Chondrocyte (in vitro differentiated cells): ENCODE measurements around the gene DENND2C. TPM values are rescaled to one million over a fixed set of nuclear protein-coding genes. Genes with fewer than 3 reads are reported as not detected.

Experiments
- DNase-seq: peaks from one replicate; pipeline ENCODE4 v3.0.0; 2021; ENCODE audit warnings: mixed read lengths, low spot score
- H3K27ac Mint-ChIP-seq: one replicate; pipeline ENCODE4 v1.8.0; 2021; ENCODE audit warnings: mild to moderate bottlenecking, moderate library complexity, mixed read lengths; ENCODE audit not compliant: unreplicated experiment
- H3K27me3 Mint-ChIP-seq: 2 replicates; pipeline ENCODE4 v1.8.0; 2021; ENCODE audit warnings: low read depth, mixed read lengths
- H3K36me3 Mint-ChIP-seq: 2 replicates; pipeline ENCODE4 v1.8.0; 2021; ENCODE audit warnings: low read depth, mixed read lengths
- H3K4me1 Mint-ChIP-seq: 2 replicates; pipeline ENCODE4 v1.8.0; 2021; ENCODE audit warnings: low read depth, mild to moderate bottlenecking, mixed read lengths
- H3K4me3 Mint-ChIP-seq: one replicate; pipeline ENCODE4 v1.8.0; 2021; ENCODE audit warnings: mild to moderate bottlenecking, moderate library complexity, mixed read lengths; ENCODE audit not compliant: unreplicated experiment
- H3K9me3 Mint-ChIP-seq: 2 replicates; pipeline ENCODE4 v1.8.0; 2021; ENCODE audit warnings: low read depth, mixed read lengths
- CTCF ChIP-seq: fragments of 200-600 bp; sonication (generic); IDR thresholded peaks from 2 replicates; pipeline ENCODE4 v1.5.0; 2021; ENCODE audit warnings: antibody characterized with exemption, mild to moderate bottlenecking, moderate library complexity
- total RNA-seq: library from RNA; stranded (reverse); gene quantifications from 3 replicates; pipeline ENCODE4 v1.2.1, GENCODE V29; 2021

Gene DENND2C
- total RNA-seq, 1 donor from 2014 or later, result 3.3 TPM

GRCh38 chr1:114545315-114545714 lies 124.5 kb downstream of the DENND2C start:
- H3K27me3 Mint-ChIP-seq, result peaks cover 6% of the 10 kb centered on the region
- no peak overlapping the region for H3K27ac Mint-ChIP-seq
- no peaks in the 10 kb centered on the region for H3K4me1 Mint-ChIP-seq
- H3K4me3 Mint-ChIP-seq, result no peak overlapping the region
- no peaks in the 10 kb centered on the region for H3K36me3 Mint-ChIP-seq
- no peaks in the 10 kb centered on the region for H3K9me3 Mint-ChIP-seq
- TF ChIP-seq CTCF, result no peak
- no peak for DNase-seq

- H3K9me3 Mint-ChIP-seq, result peaks cover 2% of the 10 kb centered on the region
These were observed 129.0 kb downstream of the DENND2C start for GRCh38 chr1:114540821-114541220.

DNA sequence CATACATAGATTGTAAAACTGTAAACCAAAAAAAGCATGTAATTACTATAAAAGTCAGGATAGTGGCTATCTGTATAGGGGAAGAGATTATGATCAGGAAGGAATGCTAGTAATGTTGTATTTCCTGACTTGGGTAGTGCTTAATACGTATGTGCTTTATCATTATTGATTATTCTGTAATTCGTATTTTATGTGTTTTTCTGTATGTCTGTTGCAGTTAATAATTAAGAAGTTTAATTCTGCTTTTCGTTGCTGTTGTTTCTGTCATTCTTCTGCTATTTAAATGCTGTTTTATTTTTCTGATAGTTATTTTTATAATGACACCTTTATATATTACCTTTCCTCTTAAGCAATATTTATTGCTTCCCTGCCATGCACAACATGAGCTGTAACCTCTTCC lies 129.6 kb downstream of the DENND2C start:
- Mint-ChIP-seq H3K27me3 (peaks cover 7% of the 10 kb centered on the region), H3K36me3 (no peaks in the 10 kb centered on the region), H3K4me1 (no peaks in the 10 kb centered on the region), H3K4me3 (no peak overlapping the region), H3K9me3 (peaks cover 2% of the 10 kb centered on the region), H3K27ac (no peak overlapping the region)
- no peak for TF ChIP-seq CTCF
- DNase-seq, result no peak

More at GRCh38 chr1:114540821-114541220, 129.0 kb downstream of the DENND2C start:
- H3K4me1 Mint-ChIP-seq, result no peaks in the 10 kb centered on the region
- H3K36me3 Mint-ChIP-seq, result no peaks in the 10 kb centered on the region
- no peak for DNase-seq
- H3K4me3 Mint-ChIP-seq, result no peak overlapping the region
- peaks cover 7% of the 10 kb centered on the region for H3K27me3 Mint-ChIP-seq
- TF ChIP-seq CTCF, result no peak
- no peak overlapping the region for H3K27ac Mint-ChIP-seq

GRCh38 chr1:114536043-114536442 lies 133.8 kb downstream of the DENND2C start:
- Mint-ChIP-seq H3K36me3 (no peaks in the 10 kb centered on the region), H3K9me3 (peaks cover 2% of the 10 kb centered on the region), H3K4me1 (no peaks in the 10 kb centered on the region), H3K27me3 (peaks cover 7% of the 10 kb centered on the region), H3K4me3 (no peak overlapping the region), H3K27ac (no peak overlapping the region)
- no peak for DNase-seq
- no peak for TF ChIP-seq CTCF

DNA sequence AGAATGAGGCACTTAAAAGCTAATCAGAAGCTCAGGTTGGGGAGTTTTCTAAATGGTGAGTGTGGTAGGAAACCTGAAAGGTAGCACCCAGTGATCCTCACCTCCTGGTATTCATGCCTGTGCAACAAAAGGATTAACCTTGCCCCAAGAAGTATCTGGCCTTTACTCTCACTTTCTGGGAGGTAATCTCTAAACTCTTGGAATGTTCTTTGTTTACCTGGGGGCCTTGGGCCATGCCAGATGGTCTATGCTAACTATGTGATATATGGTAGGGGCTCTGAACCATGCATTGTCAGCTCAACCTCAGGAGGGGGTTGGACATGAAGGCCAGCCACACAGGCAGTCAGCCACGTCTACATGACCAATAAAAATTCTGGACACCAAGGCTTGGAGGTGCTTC lies 134.4 kb downstream of the DENND2C start:
- H3K27ac Mint-ChIP-seq, result no peak overlapping the region
- no peaks in the 10 kb centered on the region for H3K4me1 Mint-ChIP-seq

More for the DNA sequence above, 134.4 kb downstream of the DENND2C start:
- H3K4me3 Mint-ChIP-seq, result no peak overlapping the region
- TF ChIP-seq CTCF, result no peak
- peaks cover 2% of the 10 kb centered on the region for H3K9me3 Mint-ChIP-seq
- no peaks in the 10 kb centered on the region for H3K36me3 Mint-ChIP-seq
- H3K27me3 Mint-ChIP-seq, result peaks cover 2% of the 10 kb centered on the region
- no peak for DNase-seq

Other genes with a start within 250 kb of the DENND2C start
- 24.0 to 28.7 TPM (median 24.0 TPM) in 3 replicates for gene TRIM33, start 158.8 kb downstream of the DENND2C start, total RNA-seq
- gene BCAS2, start 88.4 kb downstream of the DENND2C start, total RNA-seq, result 36.0 to 42.3 TPM (median 38.4 TPM) in 3 replicates
- gene AMPD1, start 25.5 kb upstream of the DENND2C start, total RNA-seq, result not detected in 3 replicates
- 33.9 to 37.4 TPM (median 36.0 TPM) in 3 replicates for gene NRAS, start 46.7 kb upstream of the DENND2C start, total RNA-seq
- 512 to 540 TPM (median 529 TPM) in 3 replicates for gene CSDE1, start 87.9 kb upstream of the DENND2C start, total RNA-seq
- gene SIKE1, start 110.6 kb upstream of the DENND2C start, total RNA-seq, result 55.0 to 60.0 TPM (median 56.2 TPM) in 3 replicates
- gene SYCP1, start 184.8 kb upstream of the DENND2C start, total RNA-seq, result not detected in 3 replicates